H1 (cell line): ENCODE data around the gene CTNNA3.

Source experiments
- EGR1 ChIP-seq: IDR thresholded peaks from 2 replicates; pipeline ENCODE4 v1.6.1; 2011; ENCODE audit warnings: low read depth, low read length, borderline replicate concordance
- EP300 ChIP-seq, 2 experiments: IDR thresholded peaks; 1 replicate in 1 of 2; 2 replicates in 1 of 2; pipeline ENCODE4 v1.6.1; 2011 to 2012; ENCODE audit warnings: low read depth in 2 of 2, low read length in 2 of 2, mild to moderate bottlenecking in 2 of 2, borderline replicate concordance in 1 of 2, inconsistent platforms in 1 of 2, moderate library complexity in 1 of 2
- MAFK ChIP-seq: IDR thresholded peaks from 2 replicates; pipeline ENCODE4 v1.6.1; 2012; ENCODE audit warnings: low read depth, mild to moderate bottlenecking, improper control_type of control experiment, low read length
- NANOG ChIP-seq: IDR thresholded peaks from 2 replicates; pipeline ENCODE4 v1.6.1; 2011; ENCODE audit warnings: low read length, low read depth, mild to moderate bottlenecking, inconsistent platforms; ENCODE audit not compliant: insufficient read depth, poor library complexity, severe bottlenecking
- POLR2A ChIP-seq, 2 experiments: IDR thresholded peaks; 1 replicate in 1 of 2; 2 replicates in 1 of 2; pipeline ENCODE4 v1.6.1; 2011; ENCODE audit warnings: low read depth in 2 of 2, low read length in 2 of 2, mild to moderate bottlenecking in 2 of 2; ENCODE audit errors: control extremely low read depth in 1 of 2
- SRF ChIP-seq: IDR thresholded peaks from 2 replicates; pipeline ENCODE4 v1.6.1; 2011; ENCODE audit warnings: mild to moderate bottlenecking, low read depth, low read length, moderate library complexity
- SUZ12 ChIP-seq: fragments of 200-600 bp; sonication (generic); IDR thresholded peaks from 2 replicates; pipeline ENCODE4 v1.6.1; 2012; ENCODE audit warnings: mild to moderate bottlenecking, inconsistent platforms, low read length, moderate library complexity, mixed read lengths
- TF ChIP-seq, protein P1 (sequence below): IDR thresholded peaks from 2 replicates; pipeline ENCODE4 v1.6.1; 2012; ENCODE audit warnings: inconsistent platforms
- TF ChIP-seq, protein P2 (sequence below): IDR thresholded peaks from 2 replicates; pipeline ENCODE4 v1.6.1; 2011; ENCODE audit warnings: low read depth, mild to moderate bottlenecking, low read length; ENCODE audit not compliant: insufficient read depth

DNA sequence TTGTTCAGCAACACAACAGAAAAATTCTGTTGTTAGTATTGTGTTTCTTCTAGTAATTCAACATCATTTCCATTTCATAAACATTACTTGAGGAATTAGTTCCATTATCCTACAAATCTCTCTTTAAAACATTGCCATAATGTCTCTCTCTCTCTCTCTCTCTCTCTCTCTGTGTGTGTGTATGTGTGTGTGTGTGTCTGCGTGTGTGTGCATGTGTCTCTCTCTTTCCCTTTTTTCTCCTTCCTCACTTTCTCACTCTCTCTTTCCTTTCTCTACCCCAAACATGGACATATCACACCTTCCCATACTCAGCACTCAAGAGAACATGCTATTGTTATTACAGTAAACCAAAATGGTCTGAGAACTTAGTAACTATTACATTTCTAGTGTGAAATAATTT, 753.6 kb downstream of the CTNNA3 start:
- TF ChIP-seq SRF: no peak
- no peak for TF ChIP-seq MAFK
- no peak for TF ChIP-seq NANOG
- TF ChIP-seq EGR1: no peak
- TF ChIP-seq, protein P1, sequence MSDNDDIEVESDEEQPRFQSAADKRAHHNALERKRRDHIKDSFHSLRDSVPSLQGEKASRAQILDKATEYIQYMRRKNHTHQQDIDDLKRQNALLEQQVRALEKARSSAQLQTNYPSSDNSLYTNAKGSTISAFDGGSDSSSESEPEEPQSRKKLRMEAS: no peak
- no peak for TF ChIP-seq EP300 (IDR thresholded peaks at IDR 0.05; ENCODE audit: borderline replicate concordance in 1 of 2, low read depth in 2 of 2, low read length in 2 of 2)
- no peak for TF ChIP-seq SUZ12
- TF ChIP-seq POLR2A (IDR thresholded peaks at IDR 0.05; ENCODE audit: control extremely low read depth in 1 of 2, low read depth in 2 of 2, low read length in 2 of 2): no peak
- TF ChIP-seq, protein P2, sequence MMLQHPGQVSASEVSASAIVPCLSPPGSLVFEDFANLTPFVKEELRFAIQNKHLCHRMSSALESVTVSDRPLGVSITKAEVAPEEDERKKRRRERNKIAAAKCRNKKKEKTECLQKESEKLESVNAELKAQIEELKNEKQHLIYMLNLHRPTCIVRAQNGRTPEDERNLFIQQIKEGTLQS: no peak
